K562 treated with DMSO at 1 percent for 4 hours (cell line): ENCODE results near the gene PAFAH2. TPM values are rescaled to one million over a fixed set of nuclear protein-coding genes. Genes with fewer than 3 reads are reported as not detected.

ENCODE experiments used
- total RNA-seq: library from RNA; unstranded; fragments of 300-600 nt; gene quantifications from 2 replicates; pipeline ENCODE4 v1.2.3, GENCODE V29; 2022; ENCODE audit not compliant: insufficient read depth

PAFAH2 gene
- total RNA-seq: 4.1 and 5.0 TPM in 2 replicates

DNA sequence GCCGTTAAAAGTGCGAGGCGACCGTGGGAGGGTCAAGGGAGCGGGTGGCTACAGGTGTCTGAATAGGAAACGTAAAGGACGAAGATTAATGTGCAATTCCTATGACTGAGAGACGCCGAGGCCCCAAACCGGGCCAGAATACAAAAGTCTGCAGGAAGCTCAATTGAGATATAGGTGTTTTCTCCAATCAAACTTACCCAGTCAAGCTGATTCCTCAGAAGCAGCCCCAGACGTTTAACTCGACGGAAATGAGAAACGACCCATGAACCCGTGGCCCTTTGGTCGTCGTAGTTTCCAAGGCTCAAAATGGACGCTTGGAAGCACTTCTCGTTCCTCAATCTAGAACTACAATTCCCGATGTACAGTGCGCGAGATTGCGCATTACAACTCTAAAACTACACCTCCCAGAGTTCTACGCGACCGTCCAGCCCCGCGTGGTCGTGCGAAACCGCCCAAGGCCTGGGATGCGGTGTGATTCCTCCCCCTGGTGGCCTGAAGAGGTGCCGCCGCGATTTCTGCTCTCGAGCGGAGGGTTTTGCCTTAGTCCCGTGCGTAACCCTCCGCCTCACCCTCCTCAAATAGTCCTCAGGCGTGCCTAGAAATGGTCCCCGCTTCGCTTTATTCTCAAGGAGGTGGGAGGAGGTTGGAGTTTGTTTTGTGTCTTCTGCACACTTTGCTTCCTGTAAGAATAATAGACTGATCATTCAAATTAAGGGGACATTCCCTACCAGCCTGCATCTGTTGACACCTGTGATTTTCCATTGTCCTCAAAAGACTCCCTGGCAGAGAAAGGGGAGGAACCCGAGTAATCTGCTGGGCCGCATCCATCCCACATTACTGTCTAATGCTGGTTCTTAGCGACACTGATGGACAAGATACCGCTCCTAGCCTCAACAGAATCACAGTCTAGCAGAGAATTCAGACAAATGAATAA, at the start of gene PAFAH2:
Gene PAFAH2 (minus strand): TSS at position 236 of the 934 bp plus-strand sequence. CDS start 7,247 bp downstream, outside the sequence.

DNA sequence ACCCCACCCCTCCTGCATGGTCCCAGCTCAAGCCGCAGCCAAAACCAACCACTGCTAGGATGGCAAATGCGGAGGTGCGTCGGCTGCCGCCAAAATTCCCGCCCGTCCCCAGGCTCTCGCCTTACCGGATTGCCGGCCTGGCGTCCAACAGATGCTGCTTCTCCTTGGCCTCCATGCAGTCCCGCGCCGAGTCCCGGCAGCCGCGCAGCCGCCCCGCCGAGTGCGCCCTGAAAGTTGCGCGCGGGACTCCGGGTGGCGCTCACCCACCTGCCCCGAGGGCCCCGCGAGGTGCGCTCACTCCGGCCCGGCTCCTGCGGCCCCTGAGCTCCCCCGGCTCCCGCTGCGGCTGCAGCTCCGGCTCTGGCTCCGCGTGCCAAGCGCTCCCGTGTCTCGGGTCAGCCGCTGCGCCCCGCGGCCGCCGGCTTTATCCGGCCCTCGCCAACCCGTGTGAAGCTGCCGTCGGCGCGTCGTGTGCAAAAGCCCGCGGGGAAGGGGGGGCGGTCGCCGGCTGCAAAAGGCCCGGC, 47.9 kb upstream of the PAFAH2 start, which contains the start of gene SLC30A2:
Gene SLC30A2 (minus strand): TSS at position 397 of the 524 bp plus-strand sequence. CDS start 222 bp downstream, at position 175.

DNA sequence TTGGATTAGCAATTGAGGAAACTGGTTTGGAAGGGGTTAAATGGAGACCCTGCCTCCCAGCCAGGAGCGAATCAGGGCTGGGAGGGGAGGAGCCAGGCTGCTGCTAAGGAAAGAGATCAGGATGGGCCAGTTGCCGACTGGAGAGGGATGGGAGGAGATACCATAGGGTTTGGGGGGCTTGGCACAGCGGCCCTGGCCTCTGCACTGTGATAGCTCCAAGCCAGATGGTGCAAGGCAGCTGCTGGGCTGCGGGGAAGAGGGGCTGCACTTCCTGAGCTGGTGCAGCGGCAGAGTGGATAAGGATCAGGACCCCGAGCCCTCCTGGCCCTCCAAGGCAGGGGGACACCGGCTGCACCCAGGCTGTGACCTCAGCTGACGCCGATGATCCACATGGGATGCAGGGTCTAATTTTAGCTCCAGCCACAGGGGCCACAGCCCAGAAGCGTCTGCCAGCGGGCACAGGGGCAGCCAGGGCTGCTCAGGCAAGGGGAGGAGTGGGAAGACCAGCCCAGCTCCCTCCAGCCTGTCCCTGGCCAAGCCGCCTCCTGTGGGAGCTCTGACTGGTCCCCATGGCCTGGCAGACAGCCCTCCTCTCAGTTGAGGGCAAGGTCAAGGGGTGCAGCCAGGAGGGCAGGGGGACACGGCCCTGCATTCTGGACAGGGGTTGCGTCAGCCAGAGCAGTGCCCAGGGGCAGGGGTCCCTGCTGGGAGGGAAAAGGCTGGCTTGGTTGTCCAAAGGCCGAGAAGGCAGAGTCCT, 24.0 kb upstream of the PAFAH2 start, which contains the start of gene EXTL1:
Gene EXTL1 (plus strand): TSS at position 129 of the 757 bp plus-strand sequence. CDS start 872 bp downstream, outside the sequence.

Other genes starting within 250 kb of the PAFAH2 start
- gene SELENON, start 197.9 kb downstream of the PAFAH2 start, total RNA-seq: 29.5 and 31.8 TPM in 2 replicates
- 43.7 and 61.6 TPM in 2 replicates for gene MTFR1L, start 178.1 kb downstream of the PAFAH2 start, total RNA-seq
- gene AUNIP, start 138.6 kb downstream of the PAFAH2 start, total RNA-seq: 13.6 and 14.5 TPM in 2 replicates
- 2.8 and 3.9 TPM in 2 replicates for gene PAQR7, start 122.4 kb downstream of the PAFAH2 start, total RNA-seq
- gene STMN1, start 91.6 kb downstream of the PAFAH2 start, total RNA-seq: 509 and 529 TPM in 2 replicates
- gene EXTL1, start 23.7 kb upstream of the PAFAH2 start, total RNA-seq: 0.28 TPM in 1 of 2 replicates, not detected in the other
- gene SLC30A2, start 48.1 kb upstream of the PAFAH2 start, total RNA-seq: not detected in 2 replicates
- gene TRIM63, start 69.6 kb upstream of the PAFAH2 start, total RNA-seq: 1.6 TPM in 1 of 2 replicates, not detected in the other
- gene PDIK1L, start 113.8 kb upstream of the PAFAH2 start, total RNA-seq: 7.5 and 12.8 TPM in 2 replicates
- 0.99 TPM in 1 of 2 replicates, not detected in the other for gene FAM110D, start 161.0 kb upstream of the PAFAH2 start, total RNA-seq
- not detected in 2 replicates for gene C1orf232, start 170.9 kb upstream of the PAFAH2 start, total RNA-seq
- gene ZNF593, start 171.8 kb upstream of the PAFAH2 start, total RNA-seq: 63.0 and 75.4 TPM in 2 replicates
- not detected in 2 replicates for gene ZNF593OS, start 173.8 kb upstream of the PAFAH2 start, total RNA-seq
- 0.63 and 1.5 TPM in 2 replicates for gene CNKSR1, start 179.4 kb upstream of the PAFAH2 start, total RNA-seq
- not detected in 2 replicates for gene CATSPER4, start 192.5 kb upstream of the PAFAH2 start, total RNA-seq
- gene CEP85, start 236.1 kb upstream of the PAFAH2 start, total RNA-seq: 49.6 and 66.7 TPM in 2 replicates